OCI-LY7 (cell line): ENCODE measurements around the gene TBX21. TPM values are rescaled to one million over a fixed set of nuclear protein-coding genes. Genes with fewer than 3 reads are reported as not detected.

Experiments used
- BruUV-seq: library from RNA; stranded (reverse); fragments of 400-500 nt; replicated peaks from 2 replicates; lab custom pipeline; 2021; lab: Mats Ljungman, UMichigan
- CTCF ChIA-PET: fragments of 300-600 bp; sonication (Branson Sonifier 250); formaldehyde crosslinking; loops from one replicate; lab custom pipeline; 2022; ENCODE audit warnings: antibody characterized with exemption; ENCODE audit not compliant: unreplicated experiment; lab: Charles Lee
- POLR2A ChIA-PET: fragments of 300-600 bp; sonication (Branson Sonifier 250); formaldehyde crosslinking; loops from one replicate; lab custom pipeline; 2022; ENCODE audit warnings: antibody characterized with exemption; lab: Charles Lee
- DNase-seq: peaks from one replicate; pipeline ENCODE4 v3.0.0-alpha.2; 2015; ENCODE audit warnings: low spot score
- H2AFZ ChIP-seq: fragments of 200-600 bp; sonication (generic), shearing (Covaris generic); 2 replicates; pipeline ENCODE4 v1.6.1; 2014; ENCODE audit warnings: mild to moderate bottlenecking, antibody characterized with exemption, low read length, moderate library complexity
- H3K27ac ChIP-seq: fragments of 200-600 bp; sonication (generic); 2 replicates; pipeline ENCODE4 v1.5.1; 2014; ENCODE audit warnings: mixed run types, low read depth, mild to moderate bottlenecking, moderate library complexity, low read length, inconsistent platforms; ENCODE audit not compliant: poor library complexity, severe bottlenecking
- H3K36me3 ChIP-seq: fragments of 200-600 bp; sonication (generic); 2 replicates; pipeline ENCODE4 v1.6.1; 2014; ENCODE audit warnings: mild to moderate bottlenecking, antibody characterized with exemption, low read length, moderate library complexity, mixed read lengths; ENCODE audit not compliant: insufficient read depth
- H3K4me1 ChIP-seq: fragments of 200-600 bp; sonication (generic); 2 replicates; pipeline ENCODE4 v1.5.1; 2014; ENCODE audit warnings: mild to moderate bottlenecking, low read length; ENCODE audit not compliant: insufficient read depth, poor library complexity, severe bottlenecking
- H3K4me2 ChIP-seq: fragments of 200-600 bp; sonication (generic); 2 replicates; pipeline ENCODE4 v1.6.1; 2014; ENCODE audit warnings: mild to moderate bottlenecking, low read length
- H3K4me3 ChIP-seq: fragments of 200-600 bp; sonication (generic); 2 replicates; pipeline ENCODE4 v1.5.1; 2014; ENCODE audit warnings: mild to moderate bottlenecking, low read depth, low read length; ENCODE audit not compliant: poor library complexity, severe bottlenecking
- H3K79me2 ChIP-seq: fragments of 200-600 bp; sonication (generic); 2 replicates; pipeline ENCODE4 v1.6.1; 2016; ENCODE audit warnings: low read depth, mild to moderate bottlenecking, low read length, moderate library complexity, mixed read lengths; ENCODE audit not compliant: insufficient read depth
- H3K9me2 ChIP-seq: fragments of 200-600 bp; sonication (generic); 2 replicates; pipeline ENCODE4 v1.6.1; 2016; ENCODE audit warnings: mild to moderate bottlenecking, low read length, mixed read lengths; ENCODE audit not compliant: insufficient read depth
- H3K9me3 ChIP-seq: fragments of 200-600 bp; sonication (generic); 2 replicates; pipeline ENCODE4 v1.6.1; 2014; ENCODE audit warnings: mild to moderate bottlenecking, mixed run types, low read length, mixed read lengths
- H4K20me1 ChIP-seq: fragments of 200-600 bp; sonication (generic); 2 replicates; pipeline ENCODE4 v1.6.1; 2014; ENCODE audit warnings: mild to moderate bottlenecking, antibody characterized with exemption, low read length, moderate library complexity, mixed read lengths; ENCODE audit not compliant: insufficient read depth
- EZH2phosphoT487 ChIP-seq: fragments of 200-600 bp; sonication (generic); IDR thresholded peaks from 2 replicates; pipeline ENCODE4 v1.6.1; 2018; ENCODE audit warnings: low read depth, borderline replicate concordance, mild to moderate bottlenecking, mixed run types, antibody characterized with exemption, low read length, moderate library complexity, mixed read lengths
- intact Hi-C: fragments of 100-400 bp; cut with micrococcal nuclease; formaldehyde crosslinking; loops from one replicate; pipeline ENCODE4 v1.10.0; 2022; ENCODE audit not compliant: unreplicated experiment
- total RNA-seq, 2 experiments: library from RNA; depleted of rRNA in 1 of 2; stranded (reverse); fragments of >200 nt in 1 of 2; shearing (Covaris generic) in 1 of 2; gene quantifications; 2 replicates each; pipeline ENCODE4 v1.2.3, GENCODE V29; 2014 to 2022
- TF ChIP-seq, protein P1 (sequence below): fragments of 200-600 bp; sonication (generic); conservative IDR thresholded peaks from 2 replicates; pipeline ENCODE4 v1.5.1; 2014; ENCODE audit warnings: mild to moderate bottlenecking, antibody characterized with exemption, low read length, moderate library complexity, mixed read lengths

TBX21 gene
- total RNA-seq, 2 experiments from 2014 or later = not detected

DNA sequence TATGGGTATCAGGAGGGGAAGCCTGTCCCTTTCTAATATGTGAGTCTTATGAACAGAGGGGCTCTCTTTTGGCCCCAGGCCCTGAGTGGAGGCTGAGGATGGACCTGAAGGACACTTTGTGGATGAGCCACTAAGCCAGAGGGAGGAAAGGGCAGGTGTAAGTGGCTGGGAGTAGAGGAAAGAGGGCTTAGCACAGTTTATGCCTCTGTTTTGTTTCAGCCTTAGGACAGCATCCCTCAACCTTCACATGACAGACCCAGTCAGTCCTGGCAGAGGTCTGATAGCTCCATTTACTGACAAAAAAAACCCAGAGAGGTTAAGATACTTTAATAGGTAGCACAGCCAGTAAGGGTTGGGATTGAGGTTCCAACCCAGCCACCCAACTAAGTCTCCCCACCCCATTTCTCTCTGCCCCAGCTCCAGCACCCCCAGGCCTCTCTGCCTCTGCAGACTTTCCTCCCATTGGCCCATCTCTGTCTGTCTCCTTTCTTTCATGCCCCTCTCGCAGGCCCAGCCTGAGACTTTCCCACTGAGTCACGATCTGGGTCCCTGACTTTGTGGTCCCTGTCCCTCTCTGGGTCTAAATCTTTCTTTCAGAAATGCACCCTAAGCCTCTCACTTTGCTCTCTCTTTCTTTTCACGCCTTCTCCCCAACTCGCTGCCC, 4.7 kb upstream of the TBX21 start:
- no TSS peak for BruUV-seq
- intact Hi-C loops = no loop called here
- Histone ChIP-seq H2AFZ (no peak overlapping the region), H3K4me1 (no peaks in the 10 kb centered on the region), H3K36me3 (no peaks in the 10 kb centered on the region), H3K9me2 (no peaks in the 10 kb centered on the region), H4K20me1 (no peaks in the 10 kb centered on the region; the same call in 1 of the 2 replicates), H3K79me2 (no peaks in the 10 kb centered on the region), H3K27ac (no peak overlapping the region), H3K9me3 (no peaks in the 10 kb centered on the region), H3K4me2 (no peak overlapping the region), H3K4me3 (no peak overlapping the region)
- TF ChIP-seq EZH2phosphoT487 = no peak
- TF ChIP-seq, protein P1, sequence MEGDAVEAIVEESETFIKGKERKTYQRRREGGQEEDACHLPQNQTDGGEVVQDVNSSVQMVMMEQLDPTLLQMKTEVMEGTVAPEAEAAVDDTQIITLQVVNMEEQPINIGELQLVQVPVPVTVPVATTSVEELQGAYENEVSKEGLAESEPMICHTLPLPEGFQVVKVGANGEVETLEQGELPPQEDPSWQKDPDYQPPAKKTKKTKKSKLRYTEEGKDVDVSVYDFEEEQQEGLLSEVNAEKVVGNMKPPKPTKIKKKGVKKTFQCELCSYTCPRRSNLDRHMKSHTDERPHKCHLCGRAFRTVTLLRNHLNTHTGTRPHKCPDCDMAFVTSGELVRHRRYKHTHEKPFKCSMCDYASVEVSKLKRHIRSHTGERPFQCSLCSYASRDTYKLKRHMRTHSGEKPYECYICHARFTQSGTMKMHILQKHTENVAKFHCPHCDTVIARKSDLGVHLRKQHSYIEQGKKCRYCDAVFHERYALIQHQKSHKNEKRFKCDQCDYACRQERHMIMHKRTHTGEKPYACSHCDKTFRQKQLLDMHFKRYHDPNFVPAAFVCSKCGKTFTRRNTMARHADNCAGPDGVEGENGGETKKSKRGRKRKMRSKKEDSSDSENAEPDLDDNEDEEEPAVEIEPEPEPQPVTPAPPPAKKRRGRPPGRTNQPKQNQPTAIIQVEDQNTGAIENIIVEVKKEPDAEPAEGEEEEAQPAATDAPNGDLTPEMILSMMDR = no peak
- POLR2A ChIA-PET = interaction anchor here (0.6 kb wide), 1 partner anchor 126 kb away, joined by 3 read pairs; no protein-coding TSS in a partner anchor
- CTCF ChIA-PET = interaction anchor here (0.6 kb wide), 1 partner anchor 21 kb away, joined by 3 read pairs; no protein-coding TSS in a partner anchor
- DNase-seq = no peak

DNA sequence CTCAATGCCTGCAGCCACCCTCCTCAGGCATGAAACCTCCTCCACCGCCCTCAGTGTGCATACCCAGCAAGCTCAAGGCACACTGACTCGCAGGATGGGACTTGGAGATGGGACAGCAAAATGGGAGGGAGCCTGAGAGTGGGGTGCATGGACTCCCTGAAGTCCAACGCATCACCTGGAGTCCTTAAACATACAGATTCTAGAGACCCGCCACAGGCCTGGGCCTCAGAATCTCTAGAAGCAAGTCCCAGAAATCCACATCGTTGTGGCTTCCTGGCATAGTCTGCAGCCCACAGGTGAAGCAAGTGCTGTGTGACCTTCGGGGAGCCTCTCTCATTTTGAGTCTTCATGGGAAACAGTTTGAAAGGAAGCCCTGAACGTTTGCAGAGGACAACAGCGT, 3.6 kb upstream of the TBX21 start:
- Histone ChIP-seq H3K79me2 (no peaks in the 10 kb centered on the region), H4K20me1 (no peaks in the 10 kb centered on the region; the same call in 1 of the 2 replicates), H3K9me2 (no peaks in the 10 kb centered on the region), H3K4me2 (no peak overlapping the region), H3K27ac (no peak overlapping the region), H3K9me3 (no peaks in the 10 kb centered on the region), H3K4me3 (no peak overlapping the region), H2AFZ (no peak overlapping the region), H3K36me3 (no peaks in the 10 kb centered on the region), H3K4me1 (no peaks in the 10 kb centered on the region)
- intact Hi-C loops = no loop called here
- CTCF ChIA-PET = no interaction called here
- TF ChIP-seq, protein P1 = no peak
- no peak for TF ChIP-seq EZH2phosphoT487
- POLR2A ChIA-PET = no interaction called here
- no TSS peak for BruUV-seq
- no peak for DNase-seq

DNA sequence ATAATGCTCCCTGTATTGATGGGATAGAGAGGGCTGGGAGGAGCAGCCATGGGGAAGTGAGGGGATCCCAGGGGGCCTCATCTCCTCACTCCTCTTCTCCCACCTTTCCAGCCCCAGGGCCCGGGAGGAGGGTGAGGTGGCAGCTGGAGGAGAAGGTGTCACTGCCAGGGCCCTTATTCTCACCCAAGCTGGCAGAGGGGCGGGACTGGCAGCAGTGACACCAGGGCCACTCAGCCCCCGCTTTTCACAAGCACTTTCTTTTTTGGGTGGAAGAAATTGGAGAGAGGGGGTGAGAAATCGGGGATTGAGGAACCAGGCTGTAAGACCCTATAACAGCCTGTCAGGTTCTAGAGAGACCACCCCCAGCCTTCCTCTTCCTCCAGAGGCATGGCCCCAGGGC, 2.4 kb upstream of the TBX21 start:
- Histone ChIP-seq H3K79me2 (no peaks in the 10 kb centered on the region), H2AFZ (no peak overlapping the region), H3K4me2 (no peak overlapping the region), H3K36me3 (no peaks in the 10 kb centered on the region), H3K9me3 (no peaks in the 10 kb centered on the region), H3K27ac (no peak overlapping the region), H3K4me3 (no peak overlapping the region), H3K4me1 (no peaks in the 10 kb centered on the region), H4K20me1 (no peaks in the 10 kb centered on the region; the same call in 1 of the 2 replicates), H3K9me2 (no peaks in the 10 kb centered on the region)
- DNase-seq = no peak
- intact Hi-C loops = no loop called here
- CTCF ChIA-PET = no interaction called here
- no TSS peak for BruUV-seq
- POLR2A ChIA-PET = no interaction called here
- no peak for TF ChIP-seq EZH2phosphoT487
- TF ChIP-seq, protein P1 = no peak
